Glutamatergic neuron (in vitro differentiated cells): ENCODE data around the gene HYOU1. TPM values are rescaled to one million over a fixed set of nuclear protein-coding genes. Genes with fewer than 3 reads are reported as not detected.
"Not testable (repeated sequence)": the region's sequence is repeated elsewhere in the genome, so short reads cannot be mapped to it uniquely, and the experiment has no call there.

Source experiments
- DNase-seq: peaks from one replicate; pipeline ENCODE4 v3.0.0; 2022
- H3K27ac Mint-ChIP-seq: one replicate; pipeline ENCODE4 v1.8.0; 2020; ENCODE audit warnings: mild to moderate bottlenecking, mixed read lengths, inconsistent platforms; ENCODE audit not compliant: unreplicated experiment
- H3K27me3 Mint-ChIP-seq: one replicate; pipeline ENCODE4 v1.8.0; 2020; ENCODE audit warnings: mild to moderate bottlenecking, moderate library complexity, mixed read lengths, inconsistent platforms; ENCODE audit not compliant: unreplicated experiment
- H3K36me3 Mint-ChIP-seq: one replicate; pipeline ENCODE4 v1.8.0; 2020; ENCODE audit warnings: mild to moderate bottlenecking, mixed read lengths, inconsistent platforms; ENCODE audit not compliant: unreplicated experiment
- H3K4me1 Mint-ChIP-seq: one replicate; pipeline ENCODE4 v1.8.0; 2020; ENCODE audit warnings: mild to moderate bottlenecking, low read depth, mixed read lengths, inconsistent platforms; ENCODE audit not compliant: unreplicated experiment
- H3K4me3 Mint-ChIP-seq: one replicate; pipeline ENCODE4 v1.8.0; 2020; ENCODE audit warnings: mild to moderate bottlenecking, mixed read lengths, inconsistent platforms; ENCODE audit not compliant: unreplicated experiment
- H3K9me3 Mint-ChIP-seq: one replicate; pipeline ENCODE4 v1.8.0; 2020; ENCODE audit warnings: mild to moderate bottlenecking, moderate library complexity, mixed read lengths, inconsistent platforms; ENCODE audit not compliant: unreplicated experiment
- total RNA-seq: library from RNA; stranded (reverse); fragmentation: NEBNext Ultra II Directional; extraction: Animal tissue kit (Norgen Biotek cat#: 25700); gene quantifications from one replicate; pipeline ENCODE4 v1.2.1, GENCODE V29; 2021; ENCODE audit not compliant: unreplicated experiment
- TF ChIP-seq, protein P1 (sequence below): fragments of 200-600 bp; sonication (generic); IDR thresholded peaks from one replicate; pipeline ENCODE4 v1.5.0; 2021; ENCODE audit not compliant: partially characterized antibody, unreplicated experiment

The HYOU1 gene
- total RNA-seq, 1 donor from 2014 or later, result 193 TPM

DNA sequence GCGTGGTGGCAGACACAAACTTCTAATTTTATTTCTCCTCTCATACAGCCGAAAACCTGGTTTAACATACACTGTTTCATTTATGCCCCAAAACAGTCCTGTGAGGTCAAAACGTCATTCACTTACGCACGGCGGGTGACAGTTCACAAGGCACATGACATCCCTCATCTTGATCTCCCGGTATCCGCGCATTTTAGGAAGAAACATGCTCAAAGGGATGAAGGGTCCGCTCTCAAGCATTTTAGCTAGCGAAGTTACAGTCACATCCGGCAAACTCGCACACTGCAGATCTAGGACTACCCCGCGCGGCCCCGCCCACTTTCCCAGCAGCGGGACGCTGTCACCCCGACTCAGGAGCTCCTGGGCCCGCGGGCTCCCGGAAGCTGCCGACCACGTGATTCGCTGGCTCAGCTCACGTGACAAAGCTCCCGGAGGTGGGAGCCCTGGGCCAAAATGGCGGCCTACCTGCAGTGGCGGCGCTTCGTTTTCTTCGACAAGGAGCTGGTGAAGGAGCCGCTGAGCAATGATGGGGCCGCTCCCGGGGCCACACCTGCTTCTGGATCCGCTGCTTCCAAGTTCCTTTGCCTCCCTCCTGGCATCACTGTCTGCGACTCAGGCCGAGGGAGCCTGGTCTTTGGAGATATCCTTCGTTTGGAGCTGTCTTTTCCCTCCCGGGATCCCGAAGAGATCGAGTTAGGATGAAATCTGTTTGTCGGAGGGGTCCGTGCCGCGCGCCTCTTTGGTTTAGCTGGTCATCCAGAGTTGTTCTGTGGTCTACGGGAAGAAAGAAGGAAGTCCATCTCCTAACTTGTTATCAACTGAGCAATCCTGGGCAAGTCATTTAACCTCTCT, 10.6 kb upstream of the HYOU1 start, which contains the start of gene VPS11:
Gene VPS11 (plus strand): TSS at position 448 of the 852 bp plus-strand sequence. CDS start 6 bp downstream, at position 454.
- H3K27ac Mint-ChIP-seq, result peak within 1 kb of the TSS; percentile 77
- peaks cover 6% of the 10 kb centered on the region for H3K9me3 Mint-ChIP-seq
- H3K36me3 Mint-ChIP-seq, result no peaks in the 10 kb centered on the region
- peak within 1 kb of the TSS; percentile 97 for H3K4me3 Mint-ChIP-seq
- peak; percentile 98 for DNase-seq
- peaks cover 2% of the 10 kb centered on the region for H3K27me3 Mint-ChIP-seq
- TF ChIP-seq, protein P1, sequence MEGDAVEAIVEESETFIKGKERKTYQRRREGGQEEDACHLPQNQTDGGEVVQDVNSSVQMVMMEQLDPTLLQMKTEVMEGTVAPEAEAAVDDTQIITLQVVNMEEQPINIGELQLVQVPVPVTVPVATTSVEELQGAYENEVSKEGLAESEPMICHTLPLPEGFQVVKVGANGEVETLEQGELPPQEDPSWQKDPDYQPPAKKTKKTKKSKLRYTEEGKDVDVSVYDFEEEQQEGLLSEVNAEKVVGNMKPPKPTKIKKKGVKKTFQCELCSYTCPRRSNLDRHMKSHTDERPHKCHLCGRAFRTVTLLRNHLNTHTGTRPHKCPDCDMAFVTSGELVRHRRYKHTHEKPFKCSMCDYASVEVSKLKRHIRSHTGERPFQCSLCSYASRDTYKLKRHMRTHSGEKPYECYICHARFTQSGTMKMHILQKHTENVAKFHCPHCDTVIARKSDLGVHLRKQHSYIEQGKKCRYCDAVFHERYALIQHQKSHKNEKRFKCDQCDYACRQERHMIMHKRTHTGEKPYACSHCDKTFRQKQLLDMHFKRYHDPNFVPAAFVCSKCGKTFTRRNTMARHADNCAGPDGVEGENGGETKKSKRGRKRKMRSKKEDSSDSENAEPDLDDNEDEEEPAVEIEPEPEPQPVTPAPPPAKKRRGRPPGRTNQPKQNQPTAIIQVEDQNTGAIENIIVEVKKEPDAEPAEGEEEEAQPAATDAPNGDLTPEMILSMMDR, result no peak
- H3K4me1 Mint-ChIP-seq, result peaks cover 3% of the 10 kb centered on the region

DNA sequence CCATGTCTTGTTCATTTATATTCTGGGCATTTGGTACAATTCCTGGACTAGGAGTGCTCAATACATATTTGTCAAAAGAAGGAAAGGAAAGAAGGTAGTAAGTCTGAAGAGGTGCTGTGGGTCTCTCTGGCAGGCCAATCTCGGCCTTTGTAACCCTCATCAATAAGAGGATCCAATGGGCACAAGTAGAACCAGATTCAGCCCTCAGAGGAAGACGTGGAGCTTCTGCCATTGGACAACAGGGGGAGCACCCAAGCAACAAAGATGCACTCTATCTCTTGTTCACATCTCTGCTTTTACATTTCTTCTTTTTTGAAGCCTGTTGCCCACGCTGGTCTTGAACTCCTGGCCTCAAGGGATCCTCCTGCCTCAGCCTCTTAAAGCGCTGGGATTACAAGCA, 8.4 kb upstream of the HYOU1 start:
- Mint-ChIP-seq H3K4me3 (no peak overlapping the region), H3K27ac (no peak overlapping the region), H3K36me3 (no peaks in the 10 kb centered on the region), H3K9me3 (peaks cover 6% of the 10 kb centered on the region), H3K27me3 (peaks cover 2% of the 10 kb centered on the region), H3K4me1 (peaks cover 3% of the 10 kb centered on the region)
- TF ChIP-seq, protein P1, result peak; percentile 27
- no peak for DNase-seq

- Mint-ChIP-seq H3K4me3 (no peak overlapping the region), H3K36me3 (no peaks in the 10 kb centered on the region)
- TF ChIP-seq, protein P1, result no peak
Measured at GRCh38 chr11:119062779-119063178, 5.8 kb upstream of the HYOU1 start.

DNA sequence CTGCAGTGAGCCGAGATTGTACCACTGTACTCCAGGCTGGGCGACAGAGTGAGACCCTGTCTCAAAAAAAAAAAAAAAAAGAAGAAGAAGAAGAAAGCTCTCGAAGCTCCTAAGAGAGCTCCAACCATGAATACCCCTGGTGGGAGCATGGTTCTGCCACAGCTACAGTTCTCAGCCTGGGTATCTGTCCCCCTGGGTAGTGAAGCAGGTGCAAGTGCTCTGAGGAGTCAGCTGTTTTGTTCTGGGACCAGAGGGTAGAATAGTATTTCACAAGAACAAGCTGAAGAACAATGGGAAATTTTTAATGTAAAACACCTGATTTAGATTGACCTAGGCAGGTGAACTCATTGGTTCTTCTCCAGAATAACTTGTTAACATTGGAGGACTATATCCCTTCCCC, 4.3 kb upstream of the HYOU1 start:
- TF ChIP-seq, protein P1, result no peak
- DNase-seq, result no peak
- H3K27ac Mint-ChIP-seq, result no peak overlapping the region
- no peaks in the 10 kb centered on the region for H3K36me3 Mint-ChIP-seq
- H3K4me1 Mint-ChIP-seq, result peaks cover 4% of the 10 kb centered on the region
- H3K27me3 Mint-ChIP-seq, result peaks cover 8% of the 10 kb centered on the region
- no peaks in the 10 kb centered on the region for H3K9me3 Mint-ChIP-seq
- no peak overlapping the region for H3K4me3 Mint-ChIP-seq

More at GRCh38 chr11:119062779-119063178, 5.8 kb upstream of the HYOU1 start:
- no peak for DNase-seq
- peaks cover 5% of the 10 kb centered on the region for H3K27me3 Mint-ChIP-seq
- peaks cover 3% of the 10 kb centered on the region for H3K9me3 Mint-ChIP-seq
- H3K27ac Mint-ChIP-seq, result no peak overlapping the region
- peaks cover 6% of the 10 kb centered on the region for H3K4me1 Mint-ChIP-seq

DNA sequence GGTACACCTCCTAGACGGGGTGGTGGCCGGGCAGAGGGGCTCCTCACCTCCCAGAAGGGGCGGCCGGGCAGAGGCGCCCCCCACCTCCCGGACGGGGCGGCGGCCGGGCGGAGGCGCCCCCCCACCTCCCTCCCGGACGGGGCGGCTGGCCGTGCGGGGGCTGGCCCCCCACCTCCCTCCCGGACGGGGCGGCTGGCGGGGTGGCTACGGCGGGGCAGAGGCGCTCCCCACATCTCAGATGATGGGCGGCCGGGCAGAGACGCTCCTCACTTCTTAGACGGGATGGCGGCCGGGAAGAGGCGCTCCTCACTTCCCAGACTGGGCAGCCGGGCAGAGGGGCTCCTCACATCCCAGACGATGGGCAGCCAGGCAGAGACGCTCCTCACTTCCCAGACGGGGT, 2.1 kb upstream of the HYOU1 start:
- H3K4me3 Mint-ChIP-seq, result peak overlapping the region; percentile 57
- H3K36me3 Mint-ChIP-seq, result not testable (repeated sequence)

More for the DNA sequence above, 2.1 kb upstream of the HYOU1 start:
- not testable (repeated sequence) for DNase-seq, H3K9me3 Mint-ChIP-seq
- H3K27me3 Mint-ChIP-seq, result peaks cover 11% of the 10 kb centered on the region
- H3K27ac Mint-ChIP-seq, result peak overlapping the region; percentile 80
- peaks cover 10% of the 10 kb centered on the region for H3K4me1 Mint-ChIP-seq
